Endothelial cell of umbilical vein (primary cell): Measurements from ENCODE around the gene C13orf46. TPM values are rescaled to one million over a fixed set of nuclear protein-coding genes. Genes with fewer than 3 reads are reported as not detected.

Source experiments
- BruUV-seq: library from RNA; stranded (reverse); fragments of 400-500 nt; replicated peaks from 2 replicates; lab custom pipeline; 2021; lab: Mats Ljungman, UMichigan
- CTCF ChIA-PET: fragments of 300-600, 350-600 bp; sonication (Branson Sonifier 250); formaldehyde crosslinking; loops from one replicate; lab custom pipeline; 2021; ENCODE audit warnings: antibody characterized with exemption, inconsistent platforms; lab: Charles Lee
- POLR2A ChIA-PET: fragments of 300-600, 350-600 bp; sonication (Branson Sonifier 250); formaldehyde crosslinking; loops from one replicate; lab custom pipeline; 2021; ENCODE audit warnings: antibody characterized with exemption, inconsistent platforms; lab: Charles Lee
- DNase-seq: peaks from one replicate; pipeline ENCODE4 v3.0.0-alpha.2; 2011; ENCODE audit warnings: low read depth, low spot score
- FAIRE-seq: peaks from 2 replicates; lab custom pipeline; 2011; peaks lifted over from hg19 to GRCh38; lab: Jason Lieb, UNC
- H2AFZ ChIP-seq: 2 replicates; pipeline ENCODE4 v1.6.0; 2012; ENCODE audit warnings: low read depth, low read length, control low read depth, inconsistent platforms
- H3K27ac ChIP-seq: 2 replicates; pipeline ENCODE4 v1.5.1; 2011; ENCODE audit warnings: low read depth, mild to moderate bottlenecking, control low read depth, low read length, moderate library complexity; ENCODE audit not compliant: insufficient read depth
- H3K27me3 ChIP-seq, 2 experiments: 2 replicates each; pipeline versions ENCODE4 v1.6.0 to v1.6.1; 2011; ENCODE audit warnings: low read length in 2 of 2, mixed read lengths in 1 of 2; ENCODE audit not compliant: control insufficient read depth in 2 of 2, insufficient read depth in 2 of 2
- H3K36me3 ChIP-seq, 2 experiments: 2 replicates in 1 of 2; 3 replicates in 1 of 2; pipeline ENCODE4 v1.5.1; 2011; ENCODE audit warnings: low read length in 2 of 2, mild to moderate bottlenecking in 1 of 2, moderate library complexity in 1 of 2; ENCODE audit not compliant: control insufficient read depth in 2 of 2, insufficient read depth in 2 of 2; ENCODE audit errors: extremely low read depth in 1 of 2
- H3K4me1 ChIP-seq: 3 replicates; pipeline ENCODE4 v1.5.1; 2011; ENCODE audit warnings: mild to moderate bottlenecking, low read length; ENCODE audit not compliant: control insufficient read depth, insufficient read depth; ENCODE audit errors: extremely low read depth
- H3K4me2 ChIP-seq: 2 replicates; pipeline ENCODE4 v1.6.1; 2011; ENCODE audit warnings: low read length, control low read depth, mixed read lengths; ENCODE audit not compliant: insufficient read depth
- H3K4me3 ChIP-seq, 3 experiments: fragments of 200-600 bp in 1 of 3; sonication (generic), shearing (Covaris generic) in 1 of 3; replicated peaks in 1 of 3; 2 replicates each; pipeline ENCODE4 v1.5.1; 2011 to 2016; ENCODE audit warnings: control low read depth in 3 of 3, low read length in 3 of 3, mild to moderate bottlenecking in 2 of 3, inconsistent platforms in 1 of 3, low read depth in 1 of 3, moderate library complexity in 1 of 3; ENCODE audit not compliant: insufficient read depth in 1 of 3
- H3K79me2 ChIP-seq: 2 replicates; pipeline ENCODE4 v1.6.0; 2012; ENCODE audit warnings: low read length, inconsistent platforms; ENCODE audit not compliant: control insufficient read depth, insufficient read depth
- H3K9ac ChIP-seq: replicated peaks from 2 replicates; pipeline ENCODE3; 2011; ENCODE audit warnings: low read length, control low read depth; ENCODE audit not compliant: insufficient read depth; ENCODE audit errors: extremely low read depth
- H3K9me1 ChIP-seq: replicated peaks from 3 replicates; pipeline ENCODE4 v1.6.0; 2011; ENCODE audit warnings: mild to moderate bottlenecking, low read length; ENCODE audit not compliant: control insufficient read depth, insufficient read depth; ENCODE audit errors: extremely low read depth
- H3K9me3 ChIP-seq: replicated peaks from 2 replicates; pipeline ENCODE4 v1.5.1; 2012; ENCODE audit warnings: low read length, inconsistent platforms; ENCODE audit not compliant: control insufficient read depth, insufficient read depth
- H4K20me1 ChIP-seq: replicated peaks from 2 replicates; pipeline ENCODE3; 2011; ENCODE audit warnings: mild to moderate bottlenecking, low read length; ENCODE audit not compliant: control insufficient read depth, insufficient read depth; ENCODE audit errors: extremely low read depth
- CTCF ChIP-seq, 2 donors: IDR thresholded peaks; 1 replicate in 1 of 2; 2 replicates in 1 of 2; pipeline ENCODE4 v1.5.1; 2011; ENCODE audit warnings: low read length in 2 of 2, mild to moderate bottlenecking in 2 of 2, moderate library complexity in 2 of 2, control low read depth in 1 of 2, inconsistent platforms in 1 of 2, low read depth in 1 of 2; ENCODE audit not compliant: insufficient read depth in 1 of 2; ENCODE audit errors: extremely low read depth in 1 of 2
- EZH2 ChIP-seq: IDR thresholded peaks from 2 replicates; pipeline ENCODE4 v1.6.1; 2012; ENCODE audit warnings: borderline replicate concordance, low read depth, mild to moderate bottlenecking, moderate library complexity, low read length, inconsistent platforms; ENCODE audit not compliant: severe bottlenecking
- FOS ChIP-seq: IDR thresholded peaks from 2 replicates; pipeline ENCODE4 v1.6.1; 2011; ENCODE audit warnings: mild to moderate bottlenecking, low read length, moderate library complexity, borderline replicate concordance; ENCODE audit not compliant: insufficient read depth
- GATA2 ChIP-seq: IDR thresholded peaks from 2 replicates; pipeline ENCODE4 v1.7.0; 2011; ENCODE audit warnings: low read depth, mild to moderate bottlenecking, moderate library complexity, mixed read lengths, low read length; ENCODE audit not compliant: insufficient read length, insufficient read depth
- JUN ChIP-seq: IDR thresholded peaks from 2 replicates; pipeline ENCODE4 v1.6.1; 2011; ENCODE audit warnings: borderline replicate concordance, low read depth; ENCODE audit not compliant: insufficient read length, insufficient read depth
- MYC ChIP-seq: IDR thresholded peaks from one replicate; pipeline ENCODE4 v1.6.1; 2011; ENCODE audit warnings: mild to moderate bottlenecking, low read depth, low read length
- POLR2A ChIP-seq: IDR thresholded peaks from 2 replicates; pipeline ENCODE4 v1.6.1; 2012; ENCODE audit warnings: low read depth, mild to moderate bottlenecking, control low read depth, low read length
- POLR2AphosphoS5 ChIP-seq: IDR thresholded peaks from 2 replicates; pipeline ENCODE4 v1.6.1; 2012; ENCODE audit warnings: low read depth, mild to moderate bottlenecking, control low read depth, low read length, moderate library complexity; ENCODE audit not compliant: insufficient read depth
- dilution Hi-C: fragments of 300-500 bp; cut with MboI; formaldehyde crosslinking; loops from one replicate; pipeline ENCODE4 v1.15.0; 2019; ENCODE audit warnings: low sequenced_read_pairs; ENCODE audit not compliant: extremely low pct_ligation_motif_present
- intact Hi-C: fragments of 100-400 bp; cut with micrococcal nuclease; formaldehyde crosslinking; loops from one replicate; pipeline ENCODE4 v1.10.0; 2022
- polyA plus RNA-seq, 4 experiments: library from polyadenylated mRNA; depleted of rRNA in 3 of 4; stranded (reverse) in 3 of 4; unstranded in 1 of 4; fragments of >200 nt; gene quantifications; 2 replicates each; pipeline versions ENCODE4 v1.2.1 to v1.2.3, GENCODE V29; 2011 to 2012; ENCODE audit warnings: missing spikeins in 1 of 4
- total RNA-seq: library from RNA; stranded (reverse); gene quantifications from 2 replicates; pipeline ENCODE4 v1.2.3, GENCODE V29; 2021
- TF ChIP-seq, protein P1 (sequence below): IDR thresholded peaks from 2 replicates; pipeline ENCODE4 v1.6.1; 2011; ENCODE audit not compliant: insufficient read depth, insufficient read length

Gene C13orf46
- total and polyA plus RNA-seq, 2 donors (not counting 3 experiments of a cell fraction or from before 2014, with no cell fraction given): 1.3 to 1.7 TPM

DNA sequence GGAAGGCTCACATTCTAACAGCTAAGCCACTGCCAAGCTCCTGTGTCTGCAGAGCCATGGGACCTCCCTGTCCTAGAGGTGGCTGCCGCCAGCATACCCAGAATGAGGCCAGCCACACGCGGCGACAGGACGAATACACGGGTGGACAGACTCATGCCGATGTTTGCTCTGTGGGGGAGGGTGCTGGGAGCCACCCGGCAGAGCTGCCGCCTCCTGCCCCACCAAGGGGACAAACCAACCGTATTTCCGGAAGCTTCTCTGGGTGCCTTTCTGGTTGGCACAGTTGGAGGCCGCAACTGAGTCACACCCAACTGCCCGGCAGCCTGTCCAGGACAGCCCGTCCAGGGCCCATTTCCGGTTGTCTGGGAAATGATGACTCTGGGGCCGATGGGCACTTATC is 20.3 kb downstream of the C13orf46 start:
- TF ChIP-seq GATA2 (no peak), FOS (no peak), MYC (no peak), EZH2 (no peak), POLR2AphosphoS5 (no peak), POLR2A (no peak), CTCF (IDR thresholded peaks at IDR 0.05; ENCODE audit: extremely low read depth in 1 of 2, insufficient read depth in 1 of 2, low read depth in 1 of 2, low read length in 2 of 2) (no peak), JUN (no peak)
- TF ChIP-seq, protein P1, sequence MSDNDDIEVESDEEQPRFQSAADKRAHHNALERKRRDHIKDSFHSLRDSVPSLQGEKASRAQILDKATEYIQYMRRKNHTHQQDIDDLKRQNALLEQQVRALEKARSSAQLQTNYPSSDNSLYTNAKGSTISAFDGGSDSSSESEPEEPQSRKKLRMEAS: no peak

More for the DNA sequence above, 20.3 kb downstream of the C13orf46 start:
- Histone ChIP-seq H3K9ac (no peak overlapping the region), H3K4me2 (no peak overlapping the region), H4K20me1 (no peaks in the 10 kb centered on the region), H3K4me3 (no peak overlapping the region), H3K79me2 (no peaks in the 10 kb centered on the region), H3K27ac (no peak overlapping the region), H3K4me1 (no peaks in the 10 kb centered on the region), H3K9me3 (no peaks in the 10 kb centered on the region), H3K9me1 (no peaks in the 10 kb centered on the region), H2AFZ (no peak overlapping the region), H3K27me3 (no peaks in the 10 kb centered on the region), H3K36me3 (no peaks in the 10 kb centered on the region)
- POLR2A ChIA-PET: no interaction called here
- BruUV-seq: no TSS peak
- FAIRE-seq (no peak), DNase-seq (no peak)
- intact Hi-C loops (no loop called here), dilution Hi-C loops (no loop called here)
- CTCF ChIA-PET: interaction anchor here (0.7 to 1.8 kb wide), 4 partner anchors 269 to 275 kb away, joined by 3 to 6 read pairs (median 4); no protein-coding TSS in a partner anchor
